ENCODE results near the gene KANSL3.
"Not testable (repeated sequence)": the region's sequence is repeated elsewhere in the genome, so short reads cannot be mapped to it uniquely, and the experiment has no call there.

The KANSL3 gene

GRCh38 chr2:96638144-96639121 is at the start of gene KANSL3:
Gene KANSL3 (minus strand): TSS chr2:96638312. CDS start chr2:96637135, 1,177 bp downstream.
- peak; percentile 93 for DNase-seq

- no peak for DNase-seq
These were observed 49.2 kb upstream of the KANSL3 start for GRCh38 chr2:96687266-96687665.

- DNase-seq = no peak
These were observed 47.7 kb upstream of the KANSL3 start for GRCh38 chr2:96685577-96686459.

GRCh38 chr2:96684883-96685576 is 46.9 kb upstream of the KANSL3 start:
- no peak for DNase-seq

GRCh38 chr2:96683972-96684820 is 46.1 kb upstream of the KANSL3 start:
- no peak for DNase-seq

GRCh38 chr2:96683307-96683706 is 45.2 kb upstream of the KANSL3 start:
- no peak for DNase-seq

GRCh38 chr2:96681540-96681939 is 43.4 kb upstream of the KANSL3 start:
- no peak for DNase-seq

- DNase-seq = no peak
These were observed 42.5 kb upstream of the KANSL3 start for GRCh38 chr2:96680561-96681141.

- DNase-seq = no peak
These were observed 41.7 kb upstream of the KANSL3 start for GRCh38 chr2:96679848-96680247.

- DNase-seq = no peak
These were observed 31.6 kb upstream of the KANSL3 start for GRCh38 chr2:96669539-96670215.

- DNase-seq = no peak
These were observed 30.7 kb upstream of the KANSL3 start for GRCh38 chr2:96668771-96669170.

- DNase-seq = not testable (repeated sequence)
These were observed 27.6 kb upstream of the KANSL3 start for GRCh38 chr2:96665717-96666116.

GRCh38 chr2:96665083-96665569 is 27.0 kb upstream of the KANSL3 start:
- DNase-seq = no peak

- DNase-seq = no peak
These were observed 26.3 kb upstream of the KANSL3 start for GRCh38 chr2:96664366-96664925.

GRCh38 chr2:96663829-96664228 is 25.7 kb upstream of the KANSL3 start:
- DNase-seq = no peak

GRCh38 chr2:96663177-96663576 is 25.1 kb upstream of the KANSL3 start:
- no peak for DNase-seq

- DNase-seq = no peak
These were observed 24.2 kb upstream of the KANSL3 start for GRCh38 chr2:96662360-96662759.

GRCh38 chr2:96661324-96661723 is 23.2 kb upstream of the KANSL3 start:
- no peak for DNase-seq

- no peak for DNase-seq
These were observed 18.4 kb upstream of the KANSL3 start for GRCh38 chr2:96656540-96656939.

GRCh38 chr2:96655526-96655925 is 17.4 kb upstream of the KANSL3 start:
- DNase-seq = no peak
